OCI-LY7 (cell line): ENCODE results near the gene UBE2E1. TPM values are rescaled to one million over a fixed set of nuclear protein-coding genes. Genes with fewer than 3 reads are reported as not detected.

Experiments
- BruUV-seq: library from RNA; stranded (reverse); fragments of 400-500 nt; replicated peaks from 2 replicates; lab custom pipeline; 2021; lab: Mats Ljungman, UMichigan
- CTCF ChIA-PET: fragments of 300-600 bp; sonication (Branson Sonifier 250); formaldehyde crosslinking; loops from one replicate; lab custom pipeline; 2022; ENCODE audit warnings: antibody characterized with exemption; ENCODE audit not compliant: unreplicated experiment; lab: Charles Lee
- POLR2A ChIA-PET: fragments of 300-600 bp; sonication (Branson Sonifier 250); formaldehyde crosslinking; loops from one replicate; lab custom pipeline; 2022; ENCODE audit warnings: antibody characterized with exemption; lab: Charles Lee
- DNase-seq: peaks from one replicate; pipeline ENCODE4 v3.0.0-alpha.2; 2015; ENCODE audit warnings: low spot score
- H2AFZ ChIP-seq: fragments of 200-600 bp; sonication (generic), shearing (Covaris generic); 2 replicates; pipeline ENCODE4 v1.6.1; 2014; ENCODE audit warnings: mild to moderate bottlenecking, antibody characterized with exemption, low read length, moderate library complexity
- H3K27ac ChIP-seq: fragments of 200-600 bp; sonication (generic); 2 replicates; pipeline ENCODE4 v1.5.1; 2014; ENCODE audit warnings: mixed run types, low read depth, mild to moderate bottlenecking, moderate library complexity, low read length, inconsistent platforms; ENCODE audit not compliant: poor library complexity, severe bottlenecking
- H3K36me3 ChIP-seq: fragments of 200-600 bp; sonication (generic); 2 replicates; pipeline ENCODE4 v1.6.1; 2014; ENCODE audit warnings: mild to moderate bottlenecking, antibody characterized with exemption, low read length, moderate library complexity, mixed read lengths; ENCODE audit not compliant: insufficient read depth
- H3K4me1 ChIP-seq: fragments of 200-600 bp; sonication (generic); 2 replicates; pipeline ENCODE4 v1.5.1; 2014; ENCODE audit warnings: mild to moderate bottlenecking, low read length; ENCODE audit not compliant: insufficient read depth, poor library complexity, severe bottlenecking
- H3K4me2 ChIP-seq: fragments of 200-600 bp; sonication (generic); 2 replicates; pipeline ENCODE4 v1.6.1; 2014; ENCODE audit warnings: mild to moderate bottlenecking, low read length
- H3K4me3 ChIP-seq: fragments of 200-600 bp; sonication (generic); 2 replicates; pipeline ENCODE4 v1.5.1; 2014; ENCODE audit warnings: mild to moderate bottlenecking, low read depth, low read length; ENCODE audit not compliant: poor library complexity, severe bottlenecking
- H3K79me2 ChIP-seq: fragments of 200-600 bp; sonication (generic); 2 replicates; pipeline ENCODE4 v1.6.1; 2016; ENCODE audit warnings: low read depth, mild to moderate bottlenecking, low read length, moderate library complexity, mixed read lengths; ENCODE audit not compliant: insufficient read depth
- H3K9me2 ChIP-seq: fragments of 200-600 bp; sonication (generic); 2 replicates; pipeline ENCODE4 v1.6.1; 2016; ENCODE audit warnings: mild to moderate bottlenecking, low read length, mixed read lengths; ENCODE audit not compliant: insufficient read depth
- H3K9me3 ChIP-seq: fragments of 200-600 bp; sonication (generic); 2 replicates; pipeline ENCODE4 v1.6.1; 2014; ENCODE audit warnings: mild to moderate bottlenecking, mixed run types, low read length, mixed read lengths
- H4K20me1 ChIP-seq: fragments of 200-600 bp; sonication (generic); 2 replicates; pipeline ENCODE4 v1.6.1; 2014; ENCODE audit warnings: mild to moderate bottlenecking, antibody characterized with exemption, low read length, moderate library complexity, mixed read lengths; ENCODE audit not compliant: insufficient read depth
- EZH2phosphoT487 ChIP-seq: fragments of 200-600 bp; sonication (generic); IDR thresholded peaks from 2 replicates; pipeline ENCODE4 v1.6.1; 2018; ENCODE audit warnings: low read depth, borderline replicate concordance, mild to moderate bottlenecking, mixed run types, antibody characterized with exemption, low read length, moderate library complexity, mixed read lengths
- intact Hi-C: fragments of 100-400 bp; cut with micrococcal nuclease; formaldehyde crosslinking; loops from one replicate; pipeline ENCODE4 v1.10.0; 2022; ENCODE audit not compliant: unreplicated experiment
- total RNA-seq, 2 experiments: library from RNA; depleted of rRNA in 1 of 2; stranded (reverse); fragments of >200 nt in 1 of 2; shearing (Covaris generic) in 1 of 2; gene quantifications; 2 replicates each; pipeline ENCODE4 v1.2.3, GENCODE V29; 2014 to 2022
- TF ChIP-seq, protein P1 (sequence below): fragments of 200-600 bp; sonication (generic); conservative IDR thresholded peaks from 2 replicates; pipeline ENCODE4 v1.5.1; 2014; ENCODE audit warnings: mild to moderate bottlenecking, antibody characterized with exemption, low read length, moderate library complexity, mixed read lengths

Gene UBE2E1
- total RNA-seq, 2 experiments from 2014 or later: 126 to 142 TPM

DNA sequence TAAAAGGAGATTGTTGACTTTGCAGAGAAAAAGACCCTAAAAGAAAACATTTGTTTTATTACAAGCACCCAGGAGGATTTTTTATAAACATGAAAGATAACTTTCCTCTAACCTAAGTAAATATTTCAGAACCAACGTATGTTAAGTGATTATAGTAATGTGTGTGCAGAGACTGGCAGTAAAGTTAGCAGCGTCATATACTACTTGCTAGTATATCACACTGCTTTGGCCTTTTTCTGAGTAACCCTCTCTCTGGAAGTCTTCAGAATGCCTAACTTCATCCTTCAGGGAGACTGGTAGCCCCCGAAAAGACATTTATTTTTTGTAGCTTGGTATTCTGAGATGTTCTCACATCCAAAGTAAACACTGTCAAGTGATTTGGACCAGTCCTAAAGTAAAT, 17.9 kb downstream of the UBE2E1 start:
- BruUV-seq: no TSS peak
- Histone ChIP-seq H3K4me3 (no peak overlapping the region), H3K79me2 (peaks cover 50% of the 10 kb centered on the region; the same call in 1 of the 2 replicates), H3K27ac (no peak overlapping the region), H3K4me1 (peaks cover 19% of the 10 kb centered on the region), H2AFZ (no peak overlapping the region), H3K36me3 (peaks cover 48% of the 10 kb centered on the region), H3K9me2 (no peaks in the 10 kb centered on the region), H4K20me1 (peaks cover 56% of the 10 kb centered on the region), H3K4me2 (no peak overlapping the region; the same call in 1 of the 2 replicates), H3K9me3 (no peaks in the 10 kb centered on the region)
- intact Hi-C loops: no loop called here
- POLR2A ChIA-PET: interaction anchor here (0.6 kb wide), 1 partner anchor 137 kb away, joined by 3 read pairs; no protein-coding TSS in a partner anchor
- DNase-seq: no peak
- CTCF ChIA-PET: no interaction called here
- TF ChIP-seq EZH2phosphoT487: no peak
- TF ChIP-seq, protein P1, sequence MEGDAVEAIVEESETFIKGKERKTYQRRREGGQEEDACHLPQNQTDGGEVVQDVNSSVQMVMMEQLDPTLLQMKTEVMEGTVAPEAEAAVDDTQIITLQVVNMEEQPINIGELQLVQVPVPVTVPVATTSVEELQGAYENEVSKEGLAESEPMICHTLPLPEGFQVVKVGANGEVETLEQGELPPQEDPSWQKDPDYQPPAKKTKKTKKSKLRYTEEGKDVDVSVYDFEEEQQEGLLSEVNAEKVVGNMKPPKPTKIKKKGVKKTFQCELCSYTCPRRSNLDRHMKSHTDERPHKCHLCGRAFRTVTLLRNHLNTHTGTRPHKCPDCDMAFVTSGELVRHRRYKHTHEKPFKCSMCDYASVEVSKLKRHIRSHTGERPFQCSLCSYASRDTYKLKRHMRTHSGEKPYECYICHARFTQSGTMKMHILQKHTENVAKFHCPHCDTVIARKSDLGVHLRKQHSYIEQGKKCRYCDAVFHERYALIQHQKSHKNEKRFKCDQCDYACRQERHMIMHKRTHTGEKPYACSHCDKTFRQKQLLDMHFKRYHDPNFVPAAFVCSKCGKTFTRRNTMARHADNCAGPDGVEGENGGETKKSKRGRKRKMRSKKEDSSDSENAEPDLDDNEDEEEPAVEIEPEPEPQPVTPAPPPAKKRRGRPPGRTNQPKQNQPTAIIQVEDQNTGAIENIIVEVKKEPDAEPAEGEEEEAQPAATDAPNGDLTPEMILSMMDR: no peak

DNA sequence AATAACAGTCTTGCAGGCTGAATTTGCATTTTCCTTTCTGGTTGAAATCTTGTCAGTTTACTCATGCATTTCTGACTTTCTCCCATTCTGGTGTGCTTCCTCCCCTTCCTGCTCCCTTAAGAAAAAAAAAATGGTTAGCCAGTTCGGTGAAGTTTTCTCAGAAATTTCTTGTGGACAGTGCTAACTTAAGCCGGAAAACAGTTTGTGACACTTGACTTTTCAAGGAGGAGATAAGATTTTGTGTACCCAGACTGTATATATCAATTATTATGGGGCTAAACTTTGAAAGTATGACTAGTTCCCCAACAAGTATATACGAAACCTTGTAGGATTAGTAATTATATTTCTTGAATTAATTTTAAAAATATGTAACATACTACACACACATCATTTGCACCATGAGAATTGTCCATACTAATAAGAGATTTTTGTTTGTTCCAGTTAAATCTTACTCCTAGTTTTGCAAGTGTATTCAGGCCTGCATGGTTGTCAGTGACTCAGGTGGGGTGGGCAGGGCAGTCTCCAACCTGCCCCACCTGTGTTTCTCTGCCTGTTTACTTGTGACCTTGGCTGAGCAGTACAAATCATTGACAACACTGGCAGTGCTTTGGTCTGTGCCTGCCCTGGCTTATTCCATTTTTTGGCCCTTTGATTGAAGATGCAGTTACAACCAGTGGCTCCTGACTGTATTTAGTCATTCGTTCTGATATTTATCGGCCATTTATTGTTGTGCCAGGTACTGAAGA, 19.1 kb downstream of the UBE2E1 start:
- Histone ChIP-seq H3K4me2 (peak overlapping the region; percentile 17; the same call in 1 of the 2 replicates), H4K20me1 (peaks cover 64% of the 10 kb centered on the region), H2AFZ (no peak overlapping the region), H3K36me3 (peaks cover 41% of the 10 kb centered on the region), H3K9me2 (no peaks in the 10 kb centered on the region), H3K9me3 (no peaks in the 10 kb centered on the region), H3K79me2 (peaks cover 61% of the 10 kb centered on the region; the same call in 1 of the 2 replicates), H3K4me1 (peaks cover 27% of the 10 kb centered on the region), H3K27ac (no peak overlapping the region), H3K4me3 (no peak overlapping the region)
- no TSS peak for BruUV-seq
- no peak for TF ChIP-seq EZH2phosphoT487
- TF ChIP-seq, protein P1: no peak
- intact Hi-C loops: no loop called here
- CTCF ChIA-PET: no interaction called here
- DNase-seq: no peak
- POLR2A ChIA-PET: no interaction called here

GRCh38 chr3:23825802-23826201, 20.0 kb downstream of the UBE2E1 start:
- Histone ChIP-seq H2AFZ (no peak overlapping the region), H3K4me1 (peaks cover 35% of the 10 kb centered on the region), H3K9me3 (no peaks in the 10 kb centered on the region), H3K36me3 (peaks cover 31% of the 10 kb centered on the region), H4K20me1 (peaks cover 69% of the 10 kb centered on the region), H3K79me2 (peaks cover 71% of the 10 kb centered on the region; the same call in 1 of the 2 replicates), H3K4me2 (no peak overlapping the region), H3K4me3 (no peak overlapping the region), H3K27ac (no peak overlapping the region), H3K9me2 (no peaks in the 10 kb centered on the region)
- BruUV-seq: no TSS peak
- POLR2A ChIA-PET: interaction anchor here (0.6 to 2.3 kb wide), 3 partner anchors 11 to 112 kb away, joined by 3 to 13 read pairs (median 4); no protein-coding TSS in a partner anchor
- CTCF ChIA-PET: no interaction called here
- intact Hi-C loops: no loop called here
- no peak for DNase-seq
- no peak for TF ChIP-seq EZH2phosphoT487
- TF ChIP-seq, protein P1: no peak
